Pancreas (tissue), 10 donors: ENCODE measurements around the gene UGGT2. TPM values are rescaled to one million over a fixed set of nuclear protein-coding genes. Genes with fewer than 3 reads are reported as not detected.
"Not testable (repeated sequence)": the region's sequence is repeated elsewhere in the genome, so short reads cannot be mapped to it uniquely, and the experiment has no call there.

Source experiments
- ATAC-seq, 4 donors: fragments of 200-7000 bp; cut with Tn5 transposase; one replicate each; pipeline versions ENCODE4 v1.8.0 to v1.9.1; 2020; ENCODE audit warnings: mild to moderate bottlenecking in 4 of 4, moderate library complexity in 4 of 4
- DNase-seq, 6 donors: peaks; one replicate each; pipeline ENCODE4 v3.0.0-alpha.2; 2020
- FAIRE-seq: peaks from 2 replicates; lab custom pipeline; 2012; peaks lifted over from hg19 to GRCh38; lab: Jason Lieb, UNC
- H3K27ac ChIP-seq, 4 donors: fragments of 200-600 bp; sonication (generic); 1 replicate in 3 of 4; 2 replicates in 1 of 4; pipeline versions ENCODE4 v1.5.0 to v1.8.0; 2020
- H3K27me3 ChIP-seq, 4 donors: fragments of 200-600 bp; one replicate each; pipeline ENCODE4 v1.8.0; 2021
- H3K36me3 ChIP-seq, 3 donors: fragments of 200-600 bp; sonication (generic) in 1 of 3; one replicate each; pipeline versions ENCODE4 v1.5.0 to v1.8.0; 2020 to 2021
- H3K4me1 ChIP-seq, 3 donors: fragments of 200-600 bp; one replicate each; pipeline ENCODE4 v1.8.0; 2021
- H3K4me3 ChIP-seq, 4 donors: fragments of 200-600 bp; sonication (generic) in 2 of 4; one replicate each; pipeline versions ENCODE4 v1.5.0 to v1.8.0; 2020 to 2021
- H3K9me3 ChIP-seq, 4 donors: fragments of 200-600 bp; one replicate each; pipeline ENCODE4 v1.8.0; 2021
- CTCF ChIP-seq, 4 donors: fragments of 200-600 bp; sonication (generic) in 3 of 4; IDR thresholded peaks; one replicate each; pipeline versions ENCODE4 v1.5.0 to v1.8.0; 2021; ENCODE audit warnings: antibody characterized with exemption in 4 of 4
- WGBS, 2 donors: extraction: QIAGEN DNeasy Blood & Tissue Kit; methylation state at CpG; one replicate each; pipeline ENCODE4 v1.1.7; 2013; 5-methylcytosine and 5-hydroxymethylcytosine counted together
- intact Hi-C, 3 donors: fragments of 100-400 bp; cut with DNase I; formaldehyde crosslinking; loops; one replicate each; pipeline versions ENCODE4 v1.11.1 to v1.14.2; 2022
- polyA plus RNA-seq, 2 donors: library from polyadenylated mRNA; stranded (reverse); fragments of 200-250 nt; gene quantifications; one replicate each; pipeline ENCODE4 v1.2.3, GENCODE V29; 2013
- total RNA-seq, 6 donors: library from RNA; stranded (reverse); fragmentation: NEBNext Ultra II Directional in 4 of 6; extraction: Animal tissue kit (Norgen Biotek cat#: 25700) in 4 of 6; gene quantifications; one replicate each; pipeline versions ENCODE4 v1.2.1 to v1.2.4, GENCODE V29; 2021 to 2023
- donor health status: healthy with polysubstance abuse.
- donor health status: DM: no; HTN: no; CAD: no; lungs with moderate emphysema.
- donor health status: DM: no; HTN: no; CAD: no.
- donor health status: control.
- donor health status: control.
- donor health status: Bipolar disorder and iron deficiency.
- donor health status: DM: yes; HTN: yes; CAD: no.
- donor health status: DM: no; HTN: no; CAD: no.
- donor health status: DM: no; HTN: no; CAD: no.
- donor health status: DM: yes; HTN: yes; CAD: no.

UGGT2 gene
- total and polyA plus RNA-seq, 8 donors, result 7.2 to 17.9 (median 16.1) TPM

GRCh38 chr13:95931300-95932025 lies 121.7 kb downstream of the UGGT2 start:
- H3K36me3 ChIP-seq, result peaks cover 0 to 23% (median 0%) of the 10 kb centered on the region in 3 donors
- intact Hi-C loops, result no loop called here
- ATAC-seq (no peak), DNase-seq (peak in 2 of 6 donors; percentile 11 to 50), FAIRE-seq (no peak)
- H3K9me3 ChIP-seq, result no peaks in the 10 kb centered on the region
- 87 to 91% methylated on average over 28 to 44 of the region's 44 CpGs for WGBS, 2 donors
- no peaks in the 10 kb centered on the region for H3K27me3 ChIP-seq
- H3K27ac ChIP-seq, result no peak overlapping the region
- no peaks in the 10 kb centered on the region for H3K4me1 ChIP-seq
- H3K4me3 ChIP-seq, result no peak overlapping the region
- TF ChIP-seq CTCF (IDR thresholded peaks at IDR 0.05), result no peak

GRCh38 chr13:95929430-95929829 lies 123.8 kb downstream of the UGGT2 start:
- Histone ChIP-seq H3K27ac (no peak overlapping the region), H3K4me1 (no peaks in the 10 kb centered on the region), H3K4me3 (no peak overlapping the region), H3K36me3 (peaks cover 0 to 6% (median 0%) of the 10 kb centered on the region in 3 donors), H3K27me3 (no peaks in the 10 kb centered on the region), H3K9me3 (no peaks in the 10 kb centered on the region)
- WGBS, 2 donors, result 96 to 98% methylated on average over 3 of the region's 3 CpGs
- intact Hi-C loops, result no loop called here
- FAIRE-seq (no peak), DNase-seq (no peak), ATAC-seq (no peak)
- TF ChIP-seq CTCF (IDR thresholded peaks at IDR 0.05), result no peak

GRCh38 chr13:95928367-95928906 lies 124.8 kb downstream of the UGGT2 start:
- H3K4me3 ChIP-seq, H3K27ac ChIP-seq, ATAC-seq, intact Hi-C loops, H3K4me1 ChIP-seq, FAIRE-seq, H3K9me3 ChIP-seq, H3K27me3 ChIP-seq, H3K36me3 ChIP-seq: not testable (repeated sequence)
- DNase-seq, result peak in 1 of 6 donors; percentile 61
- 88 to 90% methylated on average over 36 of the region's 36 CpGs for WGBS, 2 donors

GRCh38 chr13:95926231-95926630 lies 127.0 kb downstream of the UGGT2 start:
- intact Hi-C loops, result no loop called here
- Histone ChIP-seq H3K27ac (no peak overlapping the region), H3K27me3 (no peaks in the 10 kb centered on the region), H3K4me3 (no peak overlapping the region), H3K4me1 (no peaks in the 10 kb centered on the region), H3K9me3 (no peaks in the 10 kb centered on the region), H3K36me3 (no peaks in the 10 kb centered on the region)
- TF ChIP-seq CTCF (IDR thresholded peaks at IDR 0.05), result no peak
- WGBS, 2 donors, result 80 to 88% methylated on average over 3 of the region's 3 CpGs
- no peak for DNase-seq
- ATAC-seq, result no peak
- no peak for FAIRE-seq

- peak in 3 of 4 donors; percentile 13 to 31 (median 18) for ATAC-seq
- no peaks in the 10 kb centered on the region for H3K9me3 ChIP-seq
- H3K36me3 ChIP-seq, result no peaks in the 10 kb centered on the region
- WGBS, 2 donors, result 63 to 70% methylated on average over 5 of the region's 5 CpGs
- no peak for TF ChIP-seq CTCF (IDR thresholded peaks at IDR 0.05)
- H3K27me3 ChIP-seq, result no peaks in the 10 kb centered on the region
- FAIRE-seq, result no peak
- no peaks in the 10 kb centered on the region for H3K4me1 ChIP-seq
- intact Hi-C loops, result no loop called here
- no peak overlapping the region for H3K27ac ChIP-seq
- no peak overlapping the region for H3K4me3 ChIP-seq
- DNase-seq, result no peak
Observed at GRCh38 chr13:95924389-95924994, 128.7 kb downstream of the UGGT2 start.
